SU-DHL-6 (cell line): ENCODE data around the gene HSPA2.

Source experiments
- H2AFZ ChIP-seq: fragments of 200-600 bp; sonication (generic); 2 replicates; pipeline ENCODE4 v1.6.1; 2014; ENCODE audit warnings: low read depth, mild to moderate bottlenecking, moderate library complexity, mixed read lengths, antibody characterized with exemption, low read length; ENCODE audit not compliant: severe bottlenecking
- H3F3A ChIP-seq: fragments of 200-600 bp; shearing (Covaris generic); 2 replicates; pipeline ENCODE4 v1.6.0; 2016; ENCODE audit warnings: antibody characterized with exemption, mild to moderate bottlenecking; ENCODE audit not compliant: insufficient read depth
- H3K27ac ChIP-seq: fragments of 200-600 bp; sonication (generic); 2 replicates; pipeline ENCODE4 v1.5.1; 2016; ENCODE audit warnings: low read depth, mild to moderate bottlenecking, low read length, moderate library complexity, mixed read lengths
- H3K27me3 ChIP-seq: fragments of 200-600 bp; sonication (generic), shearing (Covaris generic); 2 replicates; pipeline ENCODE4 v1.6.0; 2014; ENCODE audit warnings: mild to moderate bottlenecking, low read length
- H3K36me3 ChIP-seq: fragments of 200-600 bp; sonication (generic); 2 replicates; pipeline ENCODE4 v1.6.1; 2014; ENCODE audit warnings: mild to moderate bottlenecking, low read length, mixed read lengths
- H3K4me2 ChIP-seq: fragments of 300-600, 200-600 bp; shearing (Covaris generic), sonication (generic); 2 replicates; pipeline ENCODE4 v1.6.0; 2014; ENCODE audit warnings: low read length, low read depth, mild to moderate bottlenecking; ENCODE audit not compliant: poor library complexity, severe bottlenecking
- H3K4me3 ChIP-seq: fragments of 200-600 bp; sonication (generic); 2 replicates; pipeline ENCODE4 v1.5.1; 2014; ENCODE audit warnings: antibody characterized with exemption, low read length, mild to moderate bottlenecking, mixed read lengths; ENCODE audit not compliant: insufficient read depth, poor library complexity, severe bottlenecking
- H3K79me2 ChIP-seq: fragments of 200-600 bp; sonication (generic); 2 replicates; pipeline ENCODE4 v1.6.1; 2014; ENCODE audit warnings: mild to moderate bottlenecking, low read length, moderate library complexity; ENCODE audit not compliant: insufficient read depth
- H3K9ac ChIP-seq: fragments of 200-600 bp; sonication (generic); 2 replicates; pipeline ENCODE4 v1.7.0; 2014; ENCODE audit warnings: mild to moderate bottlenecking, low read length
- H3K9me2 ChIP-seq: fragments of 200-600 bp; sonication (generic); replicated peaks from 2 replicates; pipeline ENCODE4 v1.6.1; 2014; ENCODE audit warnings: low read length; ENCODE audit not compliant: insufficient read depth
- H3K9me3 ChIP-seq: fragments of 200-600 bp; sonication (generic); 2 replicates; pipeline ENCODE4 v1.6.1; 2014; ENCODE audit warnings: low read length, mixed read lengths; ENCODE audit not compliant: insufficient read depth
- H4K20me1 ChIP-seq: fragments of 200-600 bp; sonication (generic); 2 replicates; pipeline ENCODE4 v1.6.1; 2014; ENCODE audit warnings: low read depth, mild to moderate bottlenecking, antibody characterized with exemption, low read length, moderate library complexity, mixed read lengths
- EZH2phosphoT487 ChIP-seq: fragments of 200-600 bp; sonication (generic), shearing (Covaris generic); conservative IDR thresholded peaks from 2 replicates; pipeline ENCODE4 v1.6.1; 2018; ENCODE audit warnings: mild to moderate bottlenecking, antibody characterized with exemption, low read length, moderate library complexity, mixed read lengths
- TF ChIP-seq, protein P1 (sequence below): fragments of 200-600 bp; sonication (generic); IDR thresholded peaks from one replicate; pipeline ENCODE4 v1.5.1; 2017; ENCODE audit warnings: antibody characterized with exemption, mild to moderate bottlenecking, low read length, moderate library complexity; ENCODE audit not compliant: insufficient read depth, poor library complexity, severe bottlenecking

The HSPA2 gene

DNA sequence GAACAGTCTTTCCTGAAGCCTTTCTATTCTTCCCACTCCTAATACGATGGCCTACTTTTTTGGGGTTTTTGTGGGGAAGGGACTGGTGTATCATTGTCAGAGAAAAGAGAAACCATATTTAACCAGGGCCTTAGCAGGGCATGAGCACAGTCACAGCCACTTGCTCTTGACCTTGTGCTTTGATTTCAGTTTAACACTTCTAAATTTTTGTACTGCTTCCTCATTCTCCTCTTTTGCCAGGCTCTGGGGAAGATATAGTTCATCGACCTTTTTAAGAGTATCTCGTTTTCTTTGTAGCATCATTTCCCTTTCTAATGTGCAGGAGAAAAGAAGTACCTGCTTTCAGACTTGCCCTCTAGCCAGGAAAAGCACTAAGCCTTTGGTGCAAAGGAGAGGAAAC, 33.8 kb upstream of the HSPA2 start:
- peaks cover 9% of the 10 kb centered on the region; the same call in 1 of the 2 replicates for H4K20me1 ChIP-seq
- no peaks in the 10 kb centered on the region for H3K9me3 ChIP-seq
- H3K27ac ChIP-seq = peak overlapping the region; percentile 99
- H3F3A ChIP-seq = peaks cover 64% of the 10 kb centered on the region
- peak overlapping the region; percentile 99 for H3K9ac ChIP-seq
- H3K4me3 ChIP-seq = peak overlapping the region; percentile 78
- H3K27me3 ChIP-seq = no peaks in the 10 kb centered on the region
- peaks cover 6% of the 10 kb centered on the region; the same call in 1 of the 2 replicates for H3K36me3 ChIP-seq
- no peaks in the 10 kb centered on the region for H3K9me2 ChIP-seq
- H3K4me2 ChIP-seq = peak overlapping the region; percentile 76
- TF ChIP-seq EZH2phosphoT487 = no peak
- TF ChIP-seq, protein P1, sequence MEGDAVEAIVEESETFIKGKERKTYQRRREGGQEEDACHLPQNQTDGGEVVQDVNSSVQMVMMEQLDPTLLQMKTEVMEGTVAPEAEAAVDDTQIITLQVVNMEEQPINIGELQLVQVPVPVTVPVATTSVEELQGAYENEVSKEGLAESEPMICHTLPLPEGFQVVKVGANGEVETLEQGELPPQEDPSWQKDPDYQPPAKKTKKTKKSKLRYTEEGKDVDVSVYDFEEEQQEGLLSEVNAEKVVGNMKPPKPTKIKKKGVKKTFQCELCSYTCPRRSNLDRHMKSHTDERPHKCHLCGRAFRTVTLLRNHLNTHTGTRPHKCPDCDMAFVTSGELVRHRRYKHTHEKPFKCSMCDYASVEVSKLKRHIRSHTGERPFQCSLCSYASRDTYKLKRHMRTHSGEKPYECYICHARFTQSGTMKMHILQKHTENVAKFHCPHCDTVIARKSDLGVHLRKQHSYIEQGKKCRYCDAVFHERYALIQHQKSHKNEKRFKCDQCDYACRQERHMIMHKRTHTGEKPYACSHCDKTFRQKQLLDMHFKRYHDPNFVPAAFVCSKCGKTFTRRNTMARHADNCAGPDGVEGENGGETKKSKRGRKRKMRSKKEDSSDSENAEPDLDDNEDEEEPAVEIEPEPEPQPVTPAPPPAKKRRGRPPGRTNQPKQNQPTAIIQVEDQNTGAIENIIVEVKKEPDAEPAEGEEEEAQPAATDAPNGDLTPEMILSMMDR = no peak
- no peak overlapping the region for H2AFZ ChIP-seq
- peaks cover 86% of the 10 kb centered on the region for H3K79me2 ChIP-seq

DNA sequence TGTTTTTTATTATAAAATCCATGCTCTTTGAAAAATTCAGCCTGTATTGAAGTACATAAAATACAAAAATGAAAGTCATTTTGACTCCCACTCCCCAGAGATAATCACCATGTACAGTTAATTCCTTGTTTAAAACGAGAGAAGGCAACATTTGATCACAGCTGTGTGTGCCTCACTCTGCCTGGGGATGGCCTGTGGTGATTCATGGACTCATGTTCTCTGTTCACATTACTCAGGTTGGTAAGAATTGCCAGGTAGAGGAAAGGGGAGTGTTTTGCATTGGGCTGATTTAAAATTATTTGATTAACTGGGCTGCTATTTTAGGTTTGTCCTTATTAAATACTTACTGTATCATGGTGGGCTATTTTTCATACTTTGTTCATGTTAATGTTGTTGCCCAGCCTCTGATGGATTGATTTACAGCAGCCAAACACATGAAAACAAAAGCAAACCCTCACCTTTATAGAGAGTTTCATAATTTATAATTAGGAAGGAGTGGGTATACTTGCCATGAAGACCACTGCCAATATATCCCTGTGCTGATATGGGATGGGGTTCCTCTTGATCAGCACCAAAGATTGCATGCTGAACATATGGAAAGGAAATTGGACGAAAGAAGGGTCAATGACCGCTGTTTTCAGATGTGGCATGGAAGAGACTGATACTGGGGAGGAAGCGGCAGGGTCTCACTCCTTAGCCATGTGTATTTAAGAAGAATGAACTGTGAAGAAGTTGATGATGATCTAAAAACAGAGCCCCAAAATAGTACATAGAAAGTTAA, 33.0 kb upstream of the HSPA2 start:
- Histone ChIP-seq H3K9me2 (no peaks in the 10 kb centered on the region), H3K4me2 (peak overlapping the region; percentile 76), H3K36me3 (peaks cover 9% of the 10 kb centered on the region), H4K20me1 (peaks cover 17% of the 10 kb centered on the region), H3K4me3 (peak overlapping the region; percentile 78), H3K27ac (peak overlapping the region; percentile 99), H3F3A (peaks cover 56% of the 10 kb centered on the region), H3K9me3 (no peaks in the 10 kb centered on the region), H3K79me2 (peaks cover 86% of the 10 kb centered on the region), H2AFZ (no peak overlapping the region), H3K9ac (peak overlapping the region; percentile 99), H3K27me3 (no peaks in the 10 kb centered on the region)
- TF ChIP-seq, protein P1 = no peak
- TF ChIP-seq EZH2phosphoT487 = no peak

DNA sequence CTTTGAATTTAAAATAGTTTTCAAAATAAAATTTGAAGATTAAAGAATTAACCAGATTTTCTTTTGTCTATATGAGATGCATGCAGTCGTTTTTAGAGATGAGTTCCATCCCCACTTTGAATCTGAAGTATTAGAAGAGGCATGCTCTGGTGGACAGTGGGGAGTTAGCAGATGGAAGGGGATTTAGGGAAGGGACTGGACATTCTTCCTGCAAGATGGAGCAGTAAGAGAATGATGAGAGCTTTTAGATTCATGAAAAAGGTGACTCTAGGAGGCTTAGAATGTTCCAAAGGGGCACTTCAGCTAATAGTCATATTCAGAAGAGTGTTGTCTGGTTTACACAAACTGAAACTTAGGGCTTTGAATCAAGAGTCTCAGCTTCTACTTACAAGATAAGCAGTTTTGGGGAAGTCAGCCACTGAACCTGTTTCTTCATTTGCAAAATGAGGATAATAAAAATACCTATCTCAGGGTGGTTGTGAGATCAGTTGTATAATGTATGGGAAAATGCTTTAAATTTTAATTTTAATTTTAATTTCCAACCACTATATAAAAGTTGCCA, 32.2 kb upstream of the HSPA2 start:
- Histone ChIP-seq H3K27me3 (no peaks in the 10 kb centered on the region), H3K9me2 (no peaks in the 10 kb centered on the region), H3K4me2 (peak overlapping the region; percentile 76), H3F3A (peaks cover 49% of the 10 kb centered on the region), H4K20me1 (peaks cover 25% of the 10 kb centered on the region), H3K27ac (peak overlapping the region; percentile 99), H3K4me3 (peak overlapping the region; percentile 78), H3K9me3 (no peaks in the 10 kb centered on the region), H2AFZ (no peak overlapping the region), H3K36me3 (peaks cover 15% of the 10 kb centered on the region), H3K9ac (peak overlapping the region; percentile 99), H3K79me2 (peaks cover 87% of the 10 kb centered on the region)
- TF ChIP-seq, protein P1 = no peak
- TF ChIP-seq EZH2phosphoT487 = no peak
